HG03139 (cell line): ENCODE measurements around the gene CFAP97.
A peak's percentile ranks its signal among the peaks of the same experiment; 100 is the strongest.
"Not testable (repeated sequence)": the region's sequence is repeated elsewhere in the genome, so short reads cannot be mapped to it uniquely, and the experiment has no call there.

ENCODE experiments used
- ATAC-seq: cut with Tn5 transposase; IDR thresholded peaks from one replicate; pipeline ENCODE4 v1.9.1; 2021; ENCODE audit not compliant: unreplicated experiment

CFAP97 gene

DNA sequence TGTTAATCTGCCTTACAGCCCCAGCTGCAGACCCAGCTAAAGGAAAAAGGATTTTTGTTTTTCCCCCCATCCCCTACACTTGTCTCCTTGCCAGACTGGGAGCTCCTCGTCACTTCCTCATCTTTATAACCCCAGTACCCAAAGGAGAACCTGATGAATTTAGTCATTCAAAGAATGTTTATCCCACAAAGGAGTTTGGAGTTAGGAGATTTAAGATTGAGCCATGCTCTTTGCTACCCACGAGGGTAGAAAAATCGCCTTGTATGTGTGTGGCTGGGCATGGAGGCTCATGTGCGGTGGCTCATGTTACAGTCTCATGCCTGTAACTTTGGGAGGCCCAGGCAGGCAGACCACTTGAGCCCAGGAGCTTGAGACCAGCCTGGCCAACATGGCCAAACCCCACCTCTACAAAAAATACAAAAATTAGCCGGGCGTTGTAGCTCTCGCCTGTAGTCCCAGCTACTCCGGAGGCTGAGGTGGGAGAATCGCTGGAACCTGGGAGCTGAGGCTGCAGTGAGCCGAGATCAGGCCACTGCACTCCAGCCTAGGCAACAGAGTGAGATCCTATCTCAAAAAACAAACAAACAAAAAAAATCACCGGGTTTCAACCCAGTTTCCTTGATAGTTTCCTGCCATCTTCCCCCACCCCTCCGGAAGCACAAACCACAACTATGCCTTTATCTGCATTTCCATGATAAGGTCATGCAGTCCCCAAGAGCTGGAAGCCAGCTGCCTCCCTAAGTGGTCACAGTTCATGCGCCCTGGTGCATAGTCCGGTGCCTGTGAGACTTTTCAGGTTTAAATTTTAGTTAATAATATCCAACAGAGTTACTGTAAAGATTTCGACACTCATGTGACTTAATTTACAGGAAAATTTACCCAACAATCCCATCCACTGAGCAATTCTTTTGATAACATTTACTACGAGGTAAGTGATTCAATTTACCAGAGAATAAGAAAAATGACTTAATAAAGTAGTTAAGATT is 1.5 kb downstream of the CFAP97 start:
- ATAC-seq: no peak

DNA sequence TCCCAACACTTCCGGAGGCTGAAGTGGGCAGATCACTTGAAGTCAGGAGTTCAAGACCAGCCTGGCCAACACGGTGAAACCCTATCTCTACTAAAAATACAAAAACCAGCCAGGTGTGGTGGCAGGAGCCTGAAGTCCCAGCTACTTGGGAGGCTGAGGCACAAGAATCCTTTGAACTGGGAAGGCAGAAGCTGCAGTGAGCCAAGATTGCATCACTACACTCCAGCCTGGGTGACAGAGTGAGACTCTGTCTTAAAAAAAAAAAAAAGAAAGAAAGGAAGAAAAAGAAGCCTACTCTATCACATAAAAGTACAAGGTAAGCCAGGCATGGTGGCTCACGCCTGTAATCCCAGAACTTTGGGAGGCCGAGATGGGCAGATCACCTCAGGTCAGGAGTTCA is 5.6 kb downstream of the CFAP97 start:
- ATAC-seq: not testable (repeated sequence)

DNA sequence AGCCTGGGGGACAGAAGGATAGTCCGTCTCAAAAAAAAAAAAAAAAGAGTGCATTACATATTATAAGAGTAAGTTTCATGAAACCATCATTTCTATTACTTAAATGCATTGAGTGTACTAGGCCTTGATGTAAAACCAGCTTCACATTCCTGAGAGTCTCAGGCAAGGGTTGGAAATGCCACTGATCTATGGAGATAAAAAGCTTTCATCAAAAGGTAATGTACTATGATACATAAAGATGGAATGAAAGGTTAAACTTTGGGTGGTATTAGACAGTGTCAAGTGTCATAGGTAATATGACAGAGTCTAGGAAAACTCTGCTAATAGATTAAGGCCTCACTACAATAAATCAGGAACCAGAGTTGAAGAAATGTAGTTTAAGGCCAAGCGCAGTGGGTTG is 7.4 kb downstream of the CFAP97 start:
- ATAC-seq: no peak

DNA sequence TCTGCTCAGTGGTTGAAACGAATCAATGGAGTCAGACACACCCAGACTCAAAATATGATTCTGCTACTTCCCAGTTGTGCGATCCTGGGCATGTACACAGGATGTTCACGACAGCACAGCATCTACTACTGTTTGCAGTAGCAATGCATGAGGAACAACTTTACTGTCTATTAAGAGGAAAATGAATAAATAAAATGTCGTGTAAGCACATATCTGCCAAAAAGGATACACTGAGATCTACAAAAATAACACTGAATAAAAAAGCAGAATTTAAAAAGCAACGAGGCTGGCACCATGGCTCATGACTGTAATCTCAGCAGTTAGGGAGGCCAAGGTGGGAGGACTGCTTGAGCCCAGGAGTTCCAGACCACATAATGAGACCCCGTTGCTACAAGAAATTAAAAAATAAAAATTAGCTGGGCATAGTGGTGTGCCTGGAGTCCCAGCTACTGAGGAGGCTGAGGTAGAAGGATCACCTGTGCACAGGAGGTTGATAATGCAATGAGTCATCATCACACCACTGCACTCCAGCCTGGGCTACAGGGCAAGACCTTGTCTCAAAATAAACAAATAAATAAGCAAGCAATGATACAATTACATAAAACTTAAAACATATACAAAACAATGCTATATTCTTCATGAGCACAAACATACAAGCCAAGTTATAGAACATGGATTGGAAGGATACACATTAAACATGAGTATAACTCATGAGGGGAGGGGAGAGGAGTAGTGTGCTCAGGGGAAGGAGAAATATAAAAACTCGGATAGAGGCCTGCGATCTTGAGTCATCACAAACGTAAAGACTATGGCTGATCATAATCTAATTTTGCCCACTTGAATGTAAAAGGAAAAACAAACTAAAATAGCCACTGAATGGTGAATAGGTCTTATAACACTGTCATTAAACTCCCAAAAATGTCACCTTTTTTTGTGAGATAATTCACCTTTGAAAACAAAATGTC is 8.6 kb downstream of the CFAP97 start:
- no peak for ATAC-seq

DNA sequence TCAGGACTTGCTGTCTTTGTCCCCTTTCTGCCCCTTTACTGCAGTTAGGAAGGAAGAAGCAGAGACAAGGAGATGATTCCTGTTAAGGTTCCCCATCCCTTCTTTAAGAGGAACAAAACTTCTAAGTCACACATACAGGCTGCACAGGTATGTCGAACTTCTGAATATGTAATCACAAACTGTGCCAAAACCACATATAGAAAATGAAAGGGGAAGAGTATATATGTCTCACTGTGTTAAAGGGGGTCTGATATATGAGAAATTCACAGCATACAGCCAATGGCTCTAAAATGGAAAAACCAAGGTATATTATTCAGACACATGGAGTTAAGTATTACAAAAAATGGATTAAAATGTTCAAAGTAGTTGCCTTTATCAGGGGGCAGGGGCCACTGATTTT is 11.7 kb downstream of the CFAP97 start:
- peak; percentile 68 for ATAC-seq

DNA sequence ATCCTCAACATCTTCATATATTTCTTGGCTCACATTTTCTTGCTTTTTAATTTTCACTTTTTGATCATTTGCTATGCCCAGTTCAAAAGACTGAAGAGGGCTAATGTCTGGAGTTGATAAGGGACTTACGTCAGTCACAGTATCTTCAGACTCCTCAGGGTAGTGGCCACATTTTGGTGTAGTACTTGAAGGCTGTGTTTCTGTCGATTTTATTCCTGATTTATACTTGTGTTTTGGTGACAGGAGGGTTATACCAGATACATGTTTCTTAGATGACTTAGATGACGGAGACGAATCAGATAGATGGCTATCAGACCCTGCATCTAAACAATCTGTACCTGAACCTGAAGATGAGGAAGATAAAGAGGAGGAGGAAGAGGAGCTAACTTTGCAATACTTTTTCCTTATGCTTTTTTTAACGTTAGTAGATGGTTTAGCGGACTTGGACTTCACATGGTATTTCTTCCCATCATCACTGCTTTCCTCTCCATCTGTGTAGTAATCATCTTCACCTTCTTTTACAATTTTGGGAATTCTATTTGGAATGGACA is 13.4 kb downstream of the CFAP97 start:
- no peak for ATAC-seq

DNA sequence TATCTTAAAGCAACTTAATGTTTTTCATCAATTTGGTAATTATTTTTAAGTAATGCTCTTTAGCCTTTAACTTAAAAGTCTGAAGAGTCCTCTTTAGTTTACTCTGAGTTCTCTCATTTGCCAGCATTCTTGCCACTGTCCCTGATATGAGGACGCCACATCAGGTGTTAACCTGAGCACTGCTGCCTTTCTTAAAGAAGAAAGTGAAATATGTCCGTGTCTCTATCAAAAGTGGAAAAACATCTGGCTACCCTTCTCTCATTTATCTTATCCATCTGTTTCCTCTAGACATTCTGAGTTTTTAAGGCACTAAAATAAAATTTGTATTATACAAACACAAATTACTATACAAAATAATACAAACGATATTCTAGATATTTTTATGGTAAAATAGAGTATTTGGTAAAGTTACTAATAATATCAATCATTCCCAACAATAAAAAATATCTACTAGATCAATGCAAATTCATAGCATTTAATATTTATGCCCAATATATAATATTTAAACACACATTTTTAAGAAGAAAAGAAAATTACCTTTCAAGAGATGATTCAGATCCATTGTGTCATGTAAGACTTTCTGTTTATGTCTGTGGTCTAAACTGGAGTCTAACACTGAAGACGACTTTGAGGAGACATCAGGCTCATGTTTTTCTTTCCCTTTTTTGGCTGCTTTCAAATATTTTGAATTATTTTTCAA is 14.0 kb downstream of the CFAP97 start:
- ATAC-seq: no peak

DNA sequence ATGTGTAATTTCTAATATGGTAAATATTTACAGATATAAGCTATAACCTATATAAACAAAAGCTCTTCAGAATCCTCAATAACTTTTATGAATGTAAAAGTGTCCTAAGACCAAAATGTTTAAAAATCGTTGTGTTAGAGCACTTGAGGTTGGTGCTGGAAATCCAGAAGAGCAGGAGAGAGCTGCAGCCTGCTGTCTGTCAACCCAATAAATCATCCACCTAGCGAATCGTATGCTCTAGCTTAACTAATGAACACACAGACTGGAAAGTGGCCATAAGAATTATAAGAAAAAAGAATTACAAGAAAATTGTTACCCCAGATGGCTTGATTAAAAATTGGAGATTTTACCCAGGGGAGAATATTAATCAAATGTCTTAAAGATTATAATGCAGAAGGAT is 17.0 kb downstream of the CFAP97 start:
- ATAC-seq: no peak

DNA sequence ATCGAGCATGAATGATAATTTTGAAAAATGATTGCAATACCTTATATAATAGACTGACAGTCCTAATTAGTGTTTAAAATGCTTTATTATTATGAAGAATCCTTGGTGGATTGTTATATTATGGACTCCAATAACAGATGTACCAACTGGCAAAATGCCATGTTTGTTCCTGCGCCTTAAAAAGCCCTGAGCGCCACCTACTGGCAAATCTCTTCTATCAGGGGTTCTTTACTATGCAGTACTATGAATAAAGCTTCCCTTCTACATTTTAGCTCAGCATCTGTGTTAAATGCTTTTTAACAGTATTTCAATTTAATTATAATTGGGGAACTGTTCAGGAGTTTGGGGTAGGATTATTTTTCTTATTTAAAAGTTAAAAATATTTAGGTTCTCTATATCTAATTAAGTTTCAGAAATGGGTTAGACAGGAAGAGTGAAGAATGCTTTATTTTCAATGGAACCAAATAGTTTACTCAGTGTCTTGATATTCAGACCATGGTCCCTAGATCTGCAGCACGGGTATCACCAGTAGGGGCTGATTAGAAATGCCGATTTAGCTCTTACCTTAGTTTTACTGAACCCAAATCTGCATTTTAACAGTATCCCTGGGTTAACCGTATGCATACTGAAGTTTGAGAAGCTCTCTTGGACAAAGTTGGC is 20.0 kb downstream of the CFAP97 start:
- ATAC-seq: no peak

DNA sequence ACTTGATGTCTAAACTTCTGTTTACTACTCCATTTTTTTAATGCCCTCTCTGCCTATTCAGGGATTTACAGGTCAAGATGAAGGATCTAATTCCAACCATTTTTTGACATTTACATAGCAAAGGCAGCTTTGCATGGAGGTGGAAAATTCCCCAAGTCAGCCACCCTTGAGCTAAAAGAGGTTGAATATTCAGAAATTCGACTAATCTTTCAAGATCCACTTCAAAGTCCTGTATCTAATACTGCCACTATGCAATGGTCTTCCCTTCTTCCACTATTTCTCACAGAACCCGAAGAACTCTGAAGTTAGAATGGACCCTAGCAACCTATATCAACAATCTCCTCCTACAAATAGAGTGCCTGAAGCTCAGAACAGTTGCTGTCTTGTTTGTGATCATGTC is 21.6 kb downstream of the CFAP97 start:
- no peak for ATAC-seq

DNA sequence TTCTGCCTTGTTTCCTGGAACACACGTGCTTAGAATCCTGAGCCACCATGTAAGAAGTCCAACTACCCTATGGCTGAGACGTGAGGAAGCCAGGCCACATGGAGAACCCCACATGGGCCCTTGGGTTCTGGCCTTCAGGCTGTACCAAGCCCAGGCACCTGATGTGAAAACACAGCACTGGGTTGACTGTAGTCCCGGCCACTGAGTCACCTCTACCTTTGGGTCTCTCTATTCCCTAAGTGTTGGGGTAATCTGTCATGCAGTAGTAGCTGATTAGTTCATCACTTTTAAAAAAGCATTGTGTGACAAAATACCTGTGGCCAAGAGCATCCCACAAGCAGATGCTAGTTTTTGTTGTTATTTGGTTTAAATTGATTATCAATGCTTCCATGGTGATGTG is 24.3 kb downstream of the CFAP97 start:
- ATAC-seq: no peak

DNA sequence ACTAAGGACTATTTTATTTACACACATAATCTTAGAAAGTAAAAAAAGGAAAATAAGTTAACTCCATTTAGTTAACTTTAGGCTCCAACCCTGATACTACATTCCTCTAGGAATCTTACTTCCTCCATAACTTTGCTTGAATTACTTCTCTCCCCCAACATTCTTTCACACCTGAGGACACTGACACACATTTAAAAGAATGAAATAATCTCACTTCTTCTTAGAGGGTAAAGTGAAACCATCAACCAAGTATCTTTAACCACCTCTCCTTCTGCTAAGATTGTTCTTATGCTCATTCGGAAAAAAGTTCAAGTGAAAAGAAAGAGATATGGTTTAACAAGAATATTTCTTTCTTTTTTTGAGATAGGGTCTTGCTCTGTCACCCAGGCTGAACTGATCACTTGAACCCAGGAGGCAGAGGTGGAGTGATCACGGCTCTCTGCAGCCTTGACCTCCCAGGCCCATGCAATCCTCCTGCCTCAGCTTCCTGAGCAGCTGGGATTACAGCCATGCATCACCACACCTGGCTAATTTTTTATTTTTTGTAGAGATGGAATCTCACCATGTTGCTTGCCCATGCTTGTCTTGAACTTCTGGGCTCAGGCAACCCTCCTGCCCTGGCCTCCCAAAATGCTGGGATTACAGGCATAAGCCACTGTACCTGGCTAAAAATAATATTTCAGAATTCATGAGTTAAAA is 32.3 kb downstream of the CFAP97 start:
- ATAC-seq: peak; percentile 77

DNA sequence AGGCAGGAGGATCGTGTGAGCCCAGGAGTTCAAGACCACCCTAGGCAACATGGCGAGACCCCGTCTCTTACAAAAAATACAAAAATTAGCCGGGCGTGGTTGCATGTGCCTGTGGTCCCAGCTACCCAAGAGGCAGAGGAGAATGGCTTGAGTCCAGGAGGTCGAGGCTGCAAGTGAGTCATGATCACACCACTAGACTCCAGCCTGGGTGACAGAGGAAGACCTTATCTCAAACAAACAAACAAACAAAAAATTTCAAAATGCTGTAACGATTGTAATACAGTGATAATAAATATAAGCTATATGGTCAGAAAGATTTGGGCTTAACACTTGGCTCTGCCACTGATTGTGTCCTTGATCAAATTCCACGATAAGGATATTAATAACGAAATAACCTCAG is 36.6 kb downstream of the CFAP97 start:
- ATAC-seq: no peak

DNA sequence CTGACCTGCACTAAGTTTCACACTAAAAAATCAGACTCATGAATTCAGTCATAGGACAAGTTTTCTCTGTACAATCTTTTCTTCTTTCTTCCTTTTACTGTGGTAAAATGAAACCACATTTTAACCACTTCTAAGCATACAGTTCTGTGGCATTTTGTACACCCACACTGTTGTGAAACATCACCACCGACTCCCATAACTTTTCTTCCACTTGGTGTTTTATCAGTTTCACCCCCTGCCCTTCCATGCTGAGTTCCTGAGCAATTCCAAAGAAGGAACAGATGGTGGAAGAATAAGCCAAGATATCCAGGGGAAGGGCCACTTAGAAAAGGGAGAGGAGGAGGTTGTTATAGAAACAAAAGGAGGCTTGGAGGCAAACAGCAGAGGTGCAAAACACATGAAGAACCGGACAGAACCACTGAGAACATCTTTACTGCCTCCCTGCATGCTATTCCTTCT is 38.2 kb downstream of the CFAP97 start:
- ATAC-seq: peak; percentile 96

DNA sequence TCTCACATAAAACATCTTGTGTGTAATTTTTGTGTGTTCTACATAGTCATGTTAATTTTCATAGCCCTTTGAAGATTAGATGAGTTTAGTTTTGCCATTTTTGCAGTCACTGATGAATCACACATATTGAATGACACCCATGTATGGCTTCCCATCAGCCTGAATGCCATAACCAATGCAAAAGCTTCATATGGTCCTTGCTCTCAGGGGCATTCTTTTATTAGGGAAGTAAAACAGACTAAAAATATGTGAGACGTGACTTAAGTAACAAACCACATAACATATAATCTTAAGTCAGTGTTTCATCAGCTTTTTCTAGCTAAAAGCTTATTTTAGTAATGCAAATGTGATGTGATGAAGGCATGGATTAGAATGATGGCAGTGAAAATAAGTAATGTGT is 52.5 kb downstream of the CFAP97 start:
- ATAC-seq: no peak

DNA sequence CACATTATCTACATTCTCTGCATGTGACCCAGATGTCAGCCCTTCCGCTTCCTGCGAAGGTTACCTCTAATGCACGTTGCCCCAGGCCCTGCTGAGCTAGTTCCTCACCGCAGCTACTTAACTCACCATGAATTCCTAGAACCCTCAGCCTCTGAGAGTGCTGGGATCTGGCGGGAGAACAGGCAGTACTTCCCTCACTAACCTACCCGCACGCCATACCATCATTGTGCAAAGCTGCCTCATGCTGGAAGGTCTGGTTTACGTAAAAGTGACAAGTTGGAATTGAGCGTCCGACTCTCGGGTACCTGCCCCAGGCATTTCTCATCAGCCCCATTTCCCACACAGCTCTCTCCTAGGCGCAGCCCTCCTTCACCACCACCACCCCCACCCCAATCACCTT is 54.4 kb downstream of the CFAP97 start:
- no peak for ATAC-seq

DNA sequence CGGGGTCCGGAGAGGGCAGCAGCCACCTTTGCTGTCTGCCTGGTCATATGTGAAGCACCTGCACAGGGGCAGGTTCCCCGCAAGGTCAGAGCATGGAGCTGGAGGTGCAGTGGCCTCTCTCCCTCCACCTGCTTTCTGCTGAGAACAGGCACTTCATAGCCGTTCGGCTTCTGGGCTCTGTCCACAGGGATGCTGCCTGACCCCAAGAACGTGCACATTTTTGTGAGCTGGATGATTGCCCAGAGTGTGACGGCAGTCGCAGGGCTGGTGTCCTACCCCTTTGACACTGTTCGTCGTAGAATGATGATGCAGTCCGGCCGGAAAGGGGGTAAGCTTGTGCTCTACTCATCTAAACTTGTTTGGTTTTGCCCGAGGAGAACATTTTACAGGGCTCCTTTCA is 58.2 kb downstream of the CFAP97 start:
- ATAC-seq: no peak

DNA sequence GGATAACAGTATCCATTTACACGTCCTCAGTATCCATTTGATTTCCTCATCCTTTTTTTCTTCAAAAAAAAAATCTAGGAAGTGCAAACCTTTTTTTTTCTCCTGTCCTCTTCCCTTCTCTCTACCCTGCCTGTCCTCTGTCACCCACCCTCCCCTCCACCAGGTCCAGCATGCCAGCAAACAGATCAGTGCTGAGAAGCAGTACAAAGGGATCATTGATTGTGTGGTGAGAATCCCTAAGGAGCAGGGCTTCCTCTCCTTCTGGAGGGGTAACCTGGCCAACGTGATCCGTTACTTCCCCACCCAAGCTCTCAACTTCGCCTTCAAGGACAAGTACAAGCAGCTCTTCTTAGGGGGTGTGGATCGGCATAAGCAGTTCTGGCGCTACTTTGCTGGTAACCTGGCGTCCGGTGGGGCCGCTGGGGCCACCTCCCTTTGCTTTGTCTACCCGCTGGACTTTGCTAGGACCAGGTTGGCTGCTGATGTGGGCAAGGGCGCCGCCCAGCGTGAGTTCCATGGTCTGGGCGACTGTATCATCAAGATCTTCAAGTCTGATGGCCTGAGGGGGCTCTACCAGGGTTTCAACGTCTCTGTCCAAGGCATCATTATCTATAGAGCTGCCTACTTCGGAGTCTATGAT is 59.1 kb downstream of the CFAP97 start:
- no peak for ATAC-seq

DNA sequence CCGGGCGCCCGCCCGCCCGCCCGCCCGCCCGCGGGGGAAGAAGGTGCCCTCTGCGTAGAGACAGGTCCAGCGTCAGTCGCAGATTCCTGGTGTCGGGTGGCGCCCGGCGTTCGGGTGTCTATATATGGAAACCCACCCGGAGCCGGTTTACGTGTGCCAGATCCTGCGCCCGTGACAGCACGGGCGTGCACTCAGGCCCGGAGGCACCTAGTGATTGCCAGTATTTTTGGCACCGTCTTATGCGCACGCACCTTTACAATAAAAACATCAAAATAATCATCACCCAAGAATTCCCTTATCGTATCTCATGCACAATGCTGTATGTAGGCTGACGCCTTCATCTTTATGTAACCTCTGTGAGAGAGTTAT is 60.2 kb downstream of the CFAP97 start:
- peak; percentile 14 for ATAC-seq
